ENCODE measurements around the gene PTPRN2. TPM values are rescaled to one million over a fixed set of nuclear protein-coding genes. Genes with fewer than 3 reads are reported as not detected.

The PTPRN2 gene
- total and polyA plus RNA-seq, 2 experiments from 2014 or later: 0.28 TPM; not detected in 1

DNA sequence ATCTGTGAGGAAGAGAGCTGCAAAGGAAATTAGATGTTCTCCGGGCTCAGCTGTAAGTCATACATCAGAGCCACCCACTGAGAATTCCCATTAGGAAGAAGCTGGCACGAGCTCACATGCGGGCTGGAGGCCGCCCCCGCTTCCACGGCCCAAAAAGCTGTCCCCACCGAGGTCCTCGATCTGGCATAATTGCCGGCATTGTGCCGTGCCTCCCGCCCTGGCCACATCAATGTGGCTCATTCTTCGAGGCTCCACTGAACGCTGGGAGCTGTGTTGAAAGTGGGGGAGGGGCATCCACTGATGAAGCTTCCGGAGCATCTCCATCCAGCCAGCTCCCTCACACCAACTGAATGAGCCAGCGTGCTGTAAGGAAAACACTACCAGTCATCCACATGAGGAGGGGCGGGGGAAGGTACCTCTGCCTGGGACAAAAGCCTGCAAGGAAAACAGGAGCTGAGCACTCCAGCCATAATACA lies 173.1 kb downstream of the PTPRN2 start:
- H3K27ac ChIP-seq: no peak overlapping the region

DNA sequence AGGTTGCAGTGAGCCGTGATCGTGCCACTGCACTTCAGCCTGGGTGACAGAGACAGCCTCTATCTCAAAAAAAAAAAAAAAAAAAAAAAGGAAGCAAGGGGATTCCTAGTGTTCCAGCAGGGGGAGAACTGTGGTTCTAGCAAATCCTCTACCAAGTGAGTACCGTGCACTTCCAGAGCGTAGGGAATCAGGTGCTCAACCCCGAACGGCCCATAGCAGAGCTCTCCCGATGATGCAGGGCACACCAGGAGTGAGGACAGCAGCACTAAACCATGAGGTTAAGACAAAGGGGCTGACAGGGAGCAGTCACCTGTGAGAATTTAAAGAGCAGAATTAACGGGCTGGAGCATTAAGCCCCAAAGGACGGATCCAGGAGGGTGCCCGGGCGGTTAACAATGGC lies 173.6 kb downstream of the PTPRN2 start:
- H3K36me3 ChIP-seq: no peaks in the 10 kb centered on the region
- no peaks in the 10 kb centered on the region for H3K27me3 ChIP-seq
- H3K9me3 ChIP-seq (ENCODE audit: low read depth): no peaks in the 10 kb centered on the region
- DNase-seq (ENCODE audit: low read depth in 1 of 2, low spot score in 1 of 2): no peak
- H3K4me3 ChIP-seq: no peak overlapping the region
- TF ChIP-seq, protein P1, sequence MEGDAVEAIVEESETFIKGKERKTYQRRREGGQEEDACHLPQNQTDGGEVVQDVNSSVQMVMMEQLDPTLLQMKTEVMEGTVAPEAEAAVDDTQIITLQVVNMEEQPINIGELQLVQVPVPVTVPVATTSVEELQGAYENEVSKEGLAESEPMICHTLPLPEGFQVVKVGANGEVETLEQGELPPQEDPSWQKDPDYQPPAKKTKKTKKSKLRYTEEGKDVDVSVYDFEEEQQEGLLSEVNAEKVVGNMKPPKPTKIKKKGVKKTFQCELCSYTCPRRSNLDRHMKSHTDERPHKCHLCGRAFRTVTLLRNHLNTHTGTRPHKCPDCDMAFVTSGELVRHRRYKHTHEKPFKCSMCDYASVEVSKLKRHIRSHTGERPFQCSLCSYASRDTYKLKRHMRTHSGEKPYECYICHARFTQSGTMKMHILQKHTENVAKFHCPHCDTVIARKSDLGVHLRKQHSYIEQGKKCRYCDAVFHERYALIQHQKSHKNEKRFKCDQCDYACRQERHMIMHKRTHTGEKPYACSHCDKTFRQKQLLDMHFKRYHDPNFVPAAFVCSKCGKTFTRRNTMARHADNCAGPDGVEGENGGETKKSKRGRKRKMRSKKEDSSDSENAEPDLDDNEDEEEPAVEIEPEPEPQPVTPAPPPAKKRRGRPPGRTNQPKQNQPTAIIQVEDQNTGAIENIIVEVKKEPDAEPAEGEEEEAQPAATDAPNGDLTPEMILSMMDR (IDR thresholded peaks at IDR 0.05; ENCODE audit: low read depth, low read length): no peak
- no peaks in the 10 kb centered on the region for H3K4me1 ChIP-seq (ENCODE audit: low read depth)
- H3K27ac ChIP-seq: no peak overlapping the region

More for the DNA sequence above, 173.1 kb downstream of the PTPRN2 start:
- H3K27me3 ChIP-seq: no peaks in the 10 kb centered on the region
- H3K9me3 ChIP-seq (ENCODE audit: low read depth): no peaks in the 10 kb centered on the region
- no peaks in the 10 kb centered on the region for H3K4me1 ChIP-seq (ENCODE audit: low read depth)
- no peak overlapping the region for H3K4me3 ChIP-seq
- H3K36me3 ChIP-seq: no peaks in the 10 kb centered on the region
- no peak for DNase-seq (ENCODE audit: low read depth in 1 of 2, low spot score in 1 of 2)
- TF ChIP-seq, protein P1 (IDR thresholded peaks at IDR 0.05; ENCODE audit: low read depth, low read length): no peak

DNA sequence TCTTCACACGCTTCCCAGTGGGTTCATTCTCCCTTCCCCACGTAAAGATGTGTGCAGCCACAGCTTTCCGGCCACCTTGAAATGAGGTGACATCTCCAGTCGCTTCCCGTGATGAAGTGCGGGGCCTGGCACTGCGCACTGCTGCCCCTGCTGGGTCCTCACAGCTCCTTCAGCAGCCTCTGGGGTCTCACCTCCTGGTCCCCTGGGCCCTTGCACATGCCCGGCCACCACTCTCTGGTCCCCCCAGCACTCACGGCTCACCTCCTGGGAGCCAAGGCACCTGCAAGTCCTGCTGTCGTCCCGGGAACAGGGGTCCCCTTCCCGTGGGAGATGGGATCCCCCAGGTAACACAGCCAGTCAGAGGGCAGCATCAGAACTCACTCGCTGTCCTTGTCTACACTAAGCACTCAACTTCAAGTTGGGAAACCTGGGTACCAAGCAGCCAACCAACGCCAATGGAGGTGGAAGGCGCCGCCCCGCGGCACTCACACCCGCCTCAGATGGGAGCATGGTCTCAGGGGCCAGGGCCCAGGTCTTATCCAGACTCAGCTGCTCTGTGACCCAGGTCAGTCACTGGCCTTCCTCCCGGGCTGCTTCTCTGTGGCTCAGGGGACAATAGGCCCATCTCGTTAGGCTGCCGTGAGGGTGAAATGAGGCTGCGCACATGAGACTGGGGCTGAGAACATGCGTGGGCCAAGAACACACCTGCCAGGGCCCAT lies 176.2 kb downstream of the PTPRN2 start:
- Histone ChIP-seq H3K36me3 (no peaks in the 10 kb centered on the region), H3K27ac (no peak overlapping the region), H3K4me1 (ENCODE audit: low read depth) (no peaks in the 10 kb centered on the region), H3K27me3 (no peaks in the 10 kb centered on the region), H3K4me3 (no peak overlapping the region), H3K9me3 (ENCODE audit: low read depth) (no peaks in the 10 kb centered on the region)
- TF ChIP-seq, protein P1 (IDR thresholded peaks at IDR 0.05; ENCODE audit: low read depth, low read length): no peak
- DNase-seq (ENCODE audit: low read depth in 1 of 2, low spot score in 1 of 2): no peak

DNA sequence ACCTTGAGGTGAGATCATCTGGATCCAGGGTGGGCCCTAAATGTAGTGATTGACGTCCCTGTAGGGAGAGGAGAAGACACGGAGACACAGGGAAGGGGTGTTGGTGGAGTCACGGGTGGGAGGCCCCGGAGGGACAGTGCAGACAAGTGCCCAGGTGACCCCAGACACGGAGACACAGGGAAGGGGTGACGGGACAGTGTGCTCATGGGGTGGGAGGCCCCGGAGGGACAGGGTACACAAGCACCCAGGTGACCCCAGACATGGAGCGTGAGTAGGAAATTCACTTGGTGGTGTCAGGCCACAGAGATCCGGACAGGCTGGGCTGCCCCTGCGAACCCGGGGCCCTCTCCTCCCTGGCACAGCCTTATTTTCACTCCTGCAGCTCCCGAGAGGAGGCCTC lies 176.9 kb downstream of the PTPRN2 start:
- Histone ChIP-seq H3K4me3 (no peak overlapping the region), H3K27ac (no peak overlapping the region), H3K4me1 (ENCODE audit: low read depth) (no peaks in the 10 kb centered on the region), H3K36me3 (no peaks in the 10 kb centered on the region), H3K9me3 (ENCODE audit: low read depth) (no peaks in the 10 kb centered on the region), H3K27me3 (no peaks in the 10 kb centered on the region)
- no peak for DNase-seq (ENCODE audit: low read depth in 1 of 2, low spot score in 1 of 2)
- TF ChIP-seq, protein P1 (IDR thresholded peaks at IDR 0.05; ENCODE audit: low read depth, low read length): no peak

DNA sequence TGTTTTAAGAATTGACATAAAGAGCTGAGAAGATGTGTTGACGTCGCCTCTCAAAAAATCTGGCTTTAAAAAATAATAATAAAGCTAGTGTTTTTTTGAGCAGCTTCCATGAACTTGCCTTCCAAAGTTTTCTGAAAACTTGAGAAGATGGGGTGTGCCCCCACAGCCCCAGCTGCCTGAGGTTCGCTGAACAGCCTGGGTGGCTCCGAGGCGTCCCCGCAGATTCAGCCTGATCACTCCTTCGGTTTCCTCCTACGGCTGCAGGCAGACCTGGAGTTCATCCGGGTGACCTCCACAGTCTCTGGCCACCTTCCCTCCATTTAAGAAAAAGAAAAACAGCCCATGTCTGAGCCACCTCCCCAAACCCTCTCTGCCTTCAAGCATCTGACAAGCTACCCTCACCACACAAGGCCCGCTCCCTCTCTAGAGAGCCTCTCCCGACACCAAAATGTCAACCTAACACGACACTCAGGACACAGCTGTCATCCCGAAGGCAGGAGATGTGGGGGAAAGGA lies 177.8 kb downstream of the PTPRN2 start:
- Histone ChIP-seq H3K9me3 (ENCODE audit: low read depth) (no peaks in the 10 kb centered on the region), H3K36me3 (no peaks in the 10 kb centered on the region), H3K4me3 (no peak overlapping the region), H3K27me3 (no peaks in the 10 kb centered on the region), H3K27ac (no peak overlapping the region), H3K4me1 (ENCODE audit: low read depth) (no peaks in the 10 kb centered on the region)
- no peak for DNase-seq (ENCODE audit: low read depth in 1 of 2, low spot score in 1 of 2)
- TF ChIP-seq, protein P1 (IDR thresholded peaks at IDR 0.05; ENCODE audit: low read depth, low read length): no peak

Measured in cardiac muscle cell (in vitro differentiated cells and primary cell).